Measurements from ENCODE around the gene ENOX1.

Gene ENOX1

GRCh38 chr13:43229506-43229905 lies 557.3 kb downstream of the ENOX1 start:
- TF ChIP-seq, protein P1, sequence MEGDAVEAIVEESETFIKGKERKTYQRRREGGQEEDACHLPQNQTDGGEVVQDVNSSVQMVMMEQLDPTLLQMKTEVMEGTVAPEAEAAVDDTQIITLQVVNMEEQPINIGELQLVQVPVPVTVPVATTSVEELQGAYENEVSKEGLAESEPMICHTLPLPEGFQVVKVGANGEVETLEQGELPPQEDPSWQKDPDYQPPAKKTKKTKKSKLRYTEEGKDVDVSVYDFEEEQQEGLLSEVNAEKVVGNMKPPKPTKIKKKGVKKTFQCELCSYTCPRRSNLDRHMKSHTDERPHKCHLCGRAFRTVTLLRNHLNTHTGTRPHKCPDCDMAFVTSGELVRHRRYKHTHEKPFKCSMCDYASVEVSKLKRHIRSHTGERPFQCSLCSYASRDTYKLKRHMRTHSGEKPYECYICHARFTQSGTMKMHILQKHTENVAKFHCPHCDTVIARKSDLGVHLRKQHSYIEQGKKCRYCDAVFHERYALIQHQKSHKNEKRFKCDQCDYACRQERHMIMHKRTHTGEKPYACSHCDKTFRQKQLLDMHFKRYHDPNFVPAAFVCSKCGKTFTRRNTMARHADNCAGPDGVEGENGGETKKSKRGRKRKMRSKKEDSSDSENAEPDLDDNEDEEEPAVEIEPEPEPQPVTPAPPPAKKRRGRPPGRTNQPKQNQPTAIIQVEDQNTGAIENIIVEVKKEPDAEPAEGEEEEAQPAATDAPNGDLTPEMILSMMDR (IDR thresholded peaks at IDR 0.05; ENCODE audit: insufficient read depth, low read depth, low read length, missing control alignments), result no peak
- DNase-seq (ENCODE audit: low read depth), result no peak
- no peak overlapping the region for H3K4me3 ChIP-seq (ENCODE audit: low read depth, low read length)

- no peak for DNase-seq (ENCODE audit: low read depth)
- TF ChIP-seq, protein P1 (IDR thresholded peaks at IDR 0.05; ENCODE audit: insufficient read depth, low read depth, low read length, missing control alignments), result no peak
- no peak overlapping the region for H3K4me3 ChIP-seq (ENCODE audit: low read depth, low read length)
Measured at GRCh38 chr13:43227721-43228120, 559.1 kb downstream of the ENOX1 start.

DNA sequence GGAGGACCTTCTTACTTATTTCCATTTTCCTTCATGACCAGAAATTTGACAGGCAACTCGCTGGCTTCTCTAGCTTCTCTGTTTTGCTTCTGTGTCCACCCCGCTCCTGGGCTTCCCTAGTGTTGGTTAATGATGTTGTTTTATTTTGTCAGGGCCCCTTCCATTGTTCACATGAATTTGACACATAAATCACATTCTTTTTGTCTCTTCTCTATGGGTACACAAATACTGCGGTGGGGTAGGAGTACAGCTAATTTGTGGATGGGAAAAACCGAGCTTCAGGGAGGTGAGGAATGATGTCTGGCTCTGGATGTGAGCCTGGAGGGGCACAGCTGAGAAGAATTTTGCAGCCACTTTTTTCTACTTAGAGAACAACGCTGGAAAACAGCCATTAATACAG lies 563.6 kb downstream of the ENOX1 start:
- no peak overlapping the region for H3K4me3 ChIP-seq (ENCODE audit: low read depth, low read length)
- no peak for DNase-seq (ENCODE audit: low read depth)
- TF ChIP-seq, protein P1 (IDR thresholded peaks at IDR 0.05; ENCODE audit: insufficient read depth, low read depth, low read length, missing control alignments), result no peak

DNA sequence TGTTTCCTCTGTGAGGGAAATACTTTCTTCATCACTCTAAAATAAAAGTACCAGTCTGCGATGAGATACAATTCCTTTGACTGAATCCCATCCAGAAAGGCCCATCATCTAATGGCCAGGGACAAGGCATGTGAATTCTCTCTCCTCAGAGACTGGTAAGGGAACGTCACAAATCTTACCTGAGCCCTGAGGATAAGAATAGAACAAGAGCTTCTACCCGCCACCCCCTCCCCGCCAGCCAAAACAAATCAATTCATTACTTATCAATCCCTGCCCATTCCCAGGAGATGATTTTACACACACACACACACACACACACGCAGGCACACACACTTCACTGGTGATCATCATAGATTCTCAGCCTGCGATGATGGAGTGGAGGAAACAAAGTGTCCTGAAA lies 564.7 kb downstream of the ENOX1 start:
- no peak for DNase-seq (ENCODE audit: low read depth)
- TF ChIP-seq, protein P1 (IDR thresholded peaks at IDR 0.05; ENCODE audit: insufficient read depth, low read depth, low read length, missing control alignments), result no peak
- no peak overlapping the region for H3K4me3 ChIP-seq (ENCODE audit: low read depth, low read length)

- no peak for DNase-seq (ENCODE audit: low read depth)
- no peak overlapping the region for H3K4me3 ChIP-seq (ENCODE audit: low read depth, low read length)
- TF ChIP-seq, protein P1 (IDR thresholded peaks at IDR 0.05; ENCODE audit: insufficient read depth, low read depth, low read length, missing control alignments), result no peak
Measured at GRCh38 chr13:43221611-43222010, 565.2 kb downstream of the ENOX1 start.

GRCh38 chr13:43220873-43221595 lies 565.7 kb downstream of the ENOX1 start:
- no peak for DNase-seq (ENCODE audit: low read depth)
- H3K4me3 ChIP-seq (ENCODE audit: low read depth, low read length), result no peak overlapping the region
- TF ChIP-seq, protein P1 (IDR thresholded peaks at IDR 0.05; ENCODE audit: insufficient read depth, low read depth, low read length, missing control alignments), result no peak

GRCh38 chr13:43214124-43214523 lies 572.6 kb downstream of the ENOX1 start:
- no peak for DNase-seq (ENCODE audit: low read depth)
- H3K4me3 ChIP-seq (ENCODE audit: low read depth, low read length), result no peak overlapping the region
- TF ChIP-seq, protein P1 (IDR thresholded peaks at IDR 0.05; ENCODE audit: insufficient read depth, low read depth, low read length, missing control alignments), result no peak
